Neural cell (in vitro differentiated cells): Measurements from ENCODE around the gene ACOT7. TPM values are rescaled to one million over a fixed set of nuclear protein-coding genes. Genes with fewer than 3 reads are reported as not detected.

Experiments used
- H2AFZ ChIP-seq: fragments of 200-600, 300-800 bp; sonication (generic), shearing (Covaris generic); 2 replicates; pipeline ENCODE4 v1.6.0; 2014; ENCODE audit warnings: low read depth, mild to moderate bottlenecking, antibody characterized with exemption, low read length, moderate library complexity
- H3F3A ChIP-seq: fragments of 200-600 bp; shearing (Covaris generic); 2 replicates; pipeline ENCODE4 v1.6.1; 2016; ENCODE audit warnings: mild to moderate bottlenecking, moderate library complexity, mixed read lengths, antibody characterized with exemption, low read length; ENCODE audit not compliant: insufficient read depth, poor library complexity, severe bottlenecking
- H3K27ac ChIP-seq: fragments of 200-600, 300-800 bp; sonication (generic), shearing (Covaris generic); 2 replicates; pipeline ENCODE4 v1.5.1; 2014; ENCODE audit warnings: mild to moderate bottlenecking, low read length, moderate library complexity
- H3K27me3 ChIP-seq: fragments of 300-800, 200-600 bp; sonication (generic), shearing (Covaris generic); 2 replicates; pipeline ENCODE4 v1.6.0; 2014; ENCODE audit warnings: mild to moderate bottlenecking, low read depth, low read length, moderate library complexity; ENCODE audit not compliant: insufficient read depth
- H3K36me3 ChIP-seq: fragments of 300-800, 200-600 bp; sonication (generic), shearing (Covaris generic); 2 replicates; pipeline ENCODE4 v1.5.1; 2014; ENCODE audit warnings: mild to moderate bottlenecking, antibody characterized with exemption, low read length, moderate library complexity; ENCODE audit not compliant: insufficient read depth
- H3K4me2 ChIP-seq: fragments of 300-800, 200-600 bp; sonication (generic), shearing (Covaris generic); 2 replicates; pipeline ENCODE4 v1.6.0; 2014; ENCODE audit warnings: mild to moderate bottlenecking, low read length
- H3K4me3 ChIP-seq: fragments of 300-800, 200-600 bp; sonication (generic), shearing (Covaris generic); 2 replicates; pipeline ENCODE4 v1.5.1; 2014; ENCODE audit warnings: mild to moderate bottlenecking, low read length, moderate library complexity
- H3K79me2 ChIP-seq: fragments of 200-600 bp; shearing (Covaris generic); replicated peaks from 2 replicates; pipeline ENCODE4 v1.6.0; 2014; ENCODE audit warnings: mild to moderate bottlenecking, low read length, moderate library complexity; ENCODE audit not compliant: insufficient read depth
- H3K9ac ChIP-seq: fragments of 300-800, 200-600 bp; sonication (generic), shearing (Covaris generic); 2 replicates; pipeline ENCODE4 v1.6.1; 2016; ENCODE audit warnings: mild to moderate bottlenecking, low read length, mixed read lengths
- H3K9me2 ChIP-seq: fragments of 200-600 bp; shearing (Covaris generic); 2 replicates; pipeline ENCODE4 v1.6.1; 2016; ENCODE audit warnings: mild to moderate bottlenecking, low read length, mixed read lengths; ENCODE audit not compliant: insufficient read depth
- H3K9me3 ChIP-seq: fragments of 200-600, 300-800 bp; sonication (generic), shearing (Covaris generic); 2 replicates; pipeline ENCODE4 v1.6.1; 2016; ENCODE audit warnings: mild to moderate bottlenecking, mixed run types, low read length, moderate library complexity, mixed read lengths
- H4K20me1 ChIP-seq: fragments of 200-600 bp; shearing (Covaris generic); 2 replicates; pipeline ENCODE4 v1.6.1; 2016; ENCODE audit warnings: mild to moderate bottlenecking, mixed run types; ENCODE audit not compliant: insufficient read depth
- EP300 ChIP-seq: fragments of 450-650 bp; conservative IDR thresholded peaks from 2 replicates; pipeline ENCODE4 v1.6.1; 2014; ENCODE audit warnings: antibody characterized with exemption, mild to moderate bottlenecking, moderate library complexity; ENCODE audit not compliant: poor library complexity, severe bottlenecking
- EZH2 ChIP-seq: fragments of 200-600, 300-800 bp; shearing (Covaris generic), sonication (generic); IDR thresholded peaks from 2 replicates; pipeline ENCODE4 v1.6.1; 2014; ENCODE audit warnings: antibody characterized with exemption, low read length, borderline replicate concordance, mild to moderate bottlenecking; ENCODE audit not compliant: insufficient read depth, poor library complexity, severe bottlenecking
- MXI1 ChIP-seq: fragments of 450-650 bp; conservative IDR thresholded peaks from 2 replicates; pipeline ENCODE4 v1.6.1; 2014; ENCODE audit warnings: antibody characterized with exemption, mild to moderate bottlenecking; ENCODE audit not compliant: poor library complexity, severe bottlenecking
- POLR2AphosphoS5 ChIP-seq: IDR thresholded peaks from 2 replicates; pipeline ENCODE4 v1.6.1; 2012
- RAD21 ChIP-seq: fragments of 450-650 bp; conservative IDR thresholded peaks from 2 replicates; pipeline ENCODE4 v1.6.1; 2014; ENCODE audit warnings: antibody characterized with exemption, mild to moderate bottlenecking, moderate library complexity
- SMC3 ChIP-seq: fragments of 450-650 bp; conservative IDR thresholded peaks from 2 replicates; pipeline ENCODE4 v1.6.1; 2014; ENCODE audit warnings: antibody characterized with exemption, mild to moderate bottlenecking, moderate library complexity; ENCODE audit not compliant: poor library complexity
- TAF1 ChIP-seq: IDR thresholded peaks from 2 replicates; pipeline ENCODE4 v1.6.1; 2012; ENCODE audit warnings: low read depth
- polyA plus RNA-seq: library from polyadenylated mRNA; depleted of rRNA; stranded (reverse); fragments of >200 nt; gene quantifications from 2 replicates; pipeline ENCODE4 v1.2.3, GENCODE V29; 2014
- TF ChIP-seq, protein P1 (sequence below): fragments of 450-650 bp; IDR thresholded peaks from 2 replicates; pipeline ENCODE4 v1.5.1; 2014; ENCODE audit warnings: antibody characterized with exemption, mild to moderate bottlenecking, moderate library complexity; ENCODE audit not compliant: poor library complexity, severe bottlenecking
- TF ChIP-seq, protein P2 (sequence below): IDR thresholded peaks from 2 replicates; pipeline ENCODE4 v1.6.1; 2012; ENCODE audit warnings: borderline replicate concordance

Gene ACOT7
- polyA plus RNA-seq, 1 donor from 2014 or later = 101 TPM

DNA sequence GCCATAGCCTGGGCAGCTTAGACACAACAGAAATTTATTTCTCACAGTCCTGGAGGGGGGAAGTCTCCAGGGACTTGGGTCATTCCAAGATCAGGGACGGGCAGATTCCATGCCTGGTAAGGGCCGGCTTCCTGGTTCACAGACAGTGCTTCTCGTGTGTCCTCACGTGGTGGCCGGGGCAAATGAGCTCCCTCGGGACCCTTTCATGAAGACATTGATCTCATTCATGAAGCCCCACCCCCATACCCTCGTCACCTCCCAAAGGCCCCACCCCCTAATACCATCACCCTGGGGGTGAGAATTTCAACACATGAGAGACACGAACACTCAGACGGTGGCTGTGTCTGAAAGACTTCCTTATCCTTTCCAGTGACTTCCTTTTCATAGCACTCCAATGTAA lies 51.5 kb downstream of the ACOT7 start:
- Histone ChIP-seq H3K27me3 (no peaks in the 10 kb centered on the region), H3K36me3 (no peaks in the 10 kb centered on the region), H3K9me3 (no peaks in the 10 kb centered on the region), H3F3A (no peaks in the 10 kb centered on the region), H3K9ac (no peak overlapping the region), H3K27ac (no peak overlapping the region), H3K79me2 (no peaks in the 10 kb centered on the region), H3K4me3 (no peak overlapping the region), H3K4me2 (no peak overlapping the region), H2AFZ (no peak overlapping the region), H3K9me2 (no peaks in the 10 kb centered on the region), H4K20me1 (no peaks in the 10 kb centered on the region)
- no peak for TF ChIP-seq EZH2
- no peak for TF ChIP-seq TAF1
- no peak for TF ChIP-seq MXI1
- no peak for TF ChIP-seq RAD21
- TF ChIP-seq, protein P1, sequence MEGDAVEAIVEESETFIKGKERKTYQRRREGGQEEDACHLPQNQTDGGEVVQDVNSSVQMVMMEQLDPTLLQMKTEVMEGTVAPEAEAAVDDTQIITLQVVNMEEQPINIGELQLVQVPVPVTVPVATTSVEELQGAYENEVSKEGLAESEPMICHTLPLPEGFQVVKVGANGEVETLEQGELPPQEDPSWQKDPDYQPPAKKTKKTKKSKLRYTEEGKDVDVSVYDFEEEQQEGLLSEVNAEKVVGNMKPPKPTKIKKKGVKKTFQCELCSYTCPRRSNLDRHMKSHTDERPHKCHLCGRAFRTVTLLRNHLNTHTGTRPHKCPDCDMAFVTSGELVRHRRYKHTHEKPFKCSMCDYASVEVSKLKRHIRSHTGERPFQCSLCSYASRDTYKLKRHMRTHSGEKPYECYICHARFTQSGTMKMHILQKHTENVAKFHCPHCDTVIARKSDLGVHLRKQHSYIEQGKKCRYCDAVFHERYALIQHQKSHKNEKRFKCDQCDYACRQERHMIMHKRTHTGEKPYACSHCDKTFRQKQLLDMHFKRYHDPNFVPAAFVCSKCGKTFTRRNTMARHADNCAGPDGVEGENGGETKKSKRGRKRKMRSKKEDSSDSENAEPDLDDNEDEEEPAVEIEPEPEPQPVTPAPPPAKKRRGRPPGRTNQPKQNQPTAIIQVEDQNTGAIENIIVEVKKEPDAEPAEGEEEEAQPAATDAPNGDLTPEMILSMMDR = no peak
- TF ChIP-seq EP300 = no peak
- no peak for TF ChIP-seq SMC3
- TF ChIP-seq, protein P2, sequence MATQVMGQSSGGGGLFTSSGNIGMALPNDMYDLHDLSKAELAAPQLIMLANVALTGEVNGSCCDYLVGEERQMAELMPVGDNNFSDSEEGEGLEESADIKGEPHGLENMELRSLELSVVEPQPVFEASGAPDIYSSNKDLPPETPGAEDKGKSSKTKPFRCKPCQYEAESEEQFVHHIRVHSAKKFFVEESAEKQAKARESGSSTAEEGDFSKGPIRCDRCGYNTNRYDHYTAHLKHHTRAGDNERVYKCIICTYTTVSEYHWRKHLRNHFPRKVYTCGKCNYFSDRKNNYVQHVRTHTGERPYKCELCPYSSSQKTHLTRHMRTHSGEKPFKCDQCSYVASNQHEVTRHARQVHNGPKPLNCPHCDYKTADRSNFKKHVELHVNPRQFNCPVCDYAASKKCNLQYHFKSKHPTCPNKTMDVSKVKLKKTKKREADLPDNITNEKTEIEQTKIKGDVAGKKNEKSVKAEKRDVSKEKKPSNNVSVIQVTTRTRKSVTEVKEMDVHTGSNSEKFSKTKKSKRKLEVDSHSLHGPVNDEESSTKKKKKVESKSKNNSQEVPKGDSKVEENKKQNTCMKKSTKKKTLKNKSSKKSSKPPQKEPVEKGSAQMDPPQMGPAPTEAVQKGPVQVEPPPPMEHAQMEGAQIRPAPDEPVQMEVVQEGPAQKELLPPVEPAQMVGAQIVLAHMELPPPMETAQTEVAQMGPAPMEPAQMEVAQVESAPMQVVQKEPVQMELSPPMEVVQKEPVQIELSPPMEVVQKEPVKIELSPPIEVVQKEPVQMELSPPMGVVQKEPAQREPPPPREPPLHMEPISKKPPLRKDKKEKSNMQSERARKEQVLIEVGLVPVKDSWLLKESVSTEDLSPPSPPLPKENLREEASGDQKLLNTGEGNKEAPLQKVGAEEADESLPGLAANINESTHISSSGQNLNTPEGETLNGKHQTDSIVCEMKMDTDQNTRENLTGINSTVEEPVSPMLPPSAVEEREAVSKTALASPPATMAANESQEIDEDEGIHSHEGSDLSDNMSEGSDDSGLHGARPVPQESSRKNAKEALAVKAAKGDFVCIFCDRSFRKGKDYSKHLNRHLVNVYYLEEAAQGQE = no peak
- no peak for TF ChIP-seq POLR2AphosphoS5

DNA sequence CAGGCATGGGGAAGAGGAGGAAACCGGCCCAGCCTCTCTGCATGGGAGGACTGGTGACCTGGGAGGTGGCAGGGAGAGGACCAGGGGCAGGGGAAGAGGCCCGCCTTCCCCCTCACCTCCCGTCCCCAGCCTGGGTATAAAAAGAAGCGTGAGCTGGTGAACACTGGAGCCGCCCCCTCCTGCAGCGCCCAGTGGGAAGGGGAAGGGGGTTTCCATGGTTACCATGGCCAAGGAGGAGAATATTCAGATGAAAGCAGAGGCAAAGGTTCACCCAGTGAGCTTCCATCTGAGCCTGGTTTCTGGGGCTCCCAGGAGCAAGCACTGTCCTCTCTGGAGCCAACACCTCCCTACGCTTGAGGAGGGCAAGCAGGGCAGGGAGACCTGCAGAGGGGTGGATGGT lies 54.9 kb downstream of the ACOT7 start:
- Histone ChIP-seq H3K9me3 (no peaks in the 10 kb centered on the region), H3K36me3 (no peaks in the 10 kb centered on the region), H3K79me2 (no peaks in the 10 kb centered on the region), H3K9ac (peak overlapping the region; percentile 55), H3K4me2 (peak overlapping the region; percentile 73), H4K20me1 (no peaks in the 10 kb centered on the region), H3F3A (peaks cover 6% of the 10 kb centered on the region), H3K9me2 (no peaks in the 10 kb centered on the region), H3K4me3 (peak overlapping the region; percentile 59), H3K27me3 (no peaks in the 10 kb centered on the region), H2AFZ (no peak overlapping the region), H3K27ac (peak overlapping the region; percentile 84)
- TF ChIP-seq EP300 (no peak), POLR2AphosphoS5 (peak; percentile 20), MXI1 (peak; percentile 15), RAD21 (peak; percentile 30), SMC3 (no peak)
